ENCODE measurements around the gene PAQR6.

The PAQR6 gene

DNA sequence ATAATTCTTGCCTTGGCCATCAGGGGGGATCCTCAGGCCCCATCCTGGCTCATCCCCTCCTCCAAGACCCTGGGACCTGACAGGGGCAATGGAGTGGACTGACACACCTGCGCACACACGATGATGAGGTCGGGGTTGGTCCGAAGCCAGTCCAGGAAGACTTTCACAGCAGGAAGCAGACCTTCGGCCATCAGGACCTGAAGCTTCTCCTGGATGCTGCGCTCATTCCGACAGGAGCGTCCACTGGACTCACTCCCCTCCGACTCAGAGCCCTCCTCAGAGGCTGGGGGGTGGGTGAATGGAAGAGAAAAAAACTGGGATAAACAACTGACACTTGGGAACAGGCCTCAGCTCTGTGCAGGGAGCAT is 15.4 kb upstream of the PAQR6 start:
- DNase-seq (ENCODE audit: low read depth): no peak

- DNase-seq (ENCODE audit: low read depth): no peak
Measured at GRCh38 chr1:156262461-156263287, 14.8 kb upstream of the PAQR6 start.

- DNase-seq (ENCODE audit: low read depth): no peak
Measured at GRCh38 chr1:156260896-156261295, 13.0 kb upstream of the PAQR6 start.

DNA sequence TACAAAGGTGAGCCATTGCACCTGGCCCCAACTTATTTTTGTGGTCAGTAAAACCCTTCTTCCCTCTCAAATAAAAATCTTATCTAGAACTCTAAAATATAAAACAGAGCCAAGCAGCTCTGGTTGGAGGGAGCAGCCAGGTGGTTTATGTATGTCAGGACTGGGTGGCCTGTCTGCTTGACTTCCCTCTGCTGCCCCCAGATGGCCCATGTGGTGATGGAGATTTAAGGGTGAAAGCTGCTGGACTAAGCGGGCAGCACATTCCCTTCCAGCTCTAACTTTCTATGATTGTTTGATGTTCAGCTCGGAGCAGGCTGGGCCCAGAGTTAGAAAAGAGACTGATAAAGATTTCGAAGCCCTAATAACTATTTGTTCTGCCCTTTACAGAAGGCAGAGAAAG is 11.9 kb upstream of the PAQR6 start:
- DNase-seq (ENCODE audit: low read depth): no peak

GRCh38 chr1:156258859-156259258 is 11.0 kb upstream of the PAQR6 start:
- no peak for DNase-seq (ENCODE audit: low read depth)

DNA sequence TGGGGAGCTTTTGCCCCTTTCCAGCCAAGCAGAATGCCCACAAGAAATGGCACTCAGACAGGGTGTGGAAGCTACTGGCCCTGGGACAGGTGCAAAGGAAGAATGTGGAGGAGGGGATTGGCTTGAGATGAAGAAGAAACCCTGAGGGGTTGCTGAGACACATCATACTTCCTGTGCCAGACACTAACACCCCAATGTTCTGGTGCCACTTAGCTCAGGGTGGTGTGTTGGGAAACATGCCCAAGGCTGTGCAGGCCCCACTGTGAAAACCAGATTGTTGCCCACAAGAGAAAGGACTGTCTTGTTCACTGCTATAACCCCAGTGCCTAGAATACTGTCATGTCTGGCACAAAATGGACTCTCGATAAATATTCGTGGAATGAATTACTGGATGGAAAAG is 9.9 kb upstream of the PAQR6 start:
- no peak for DNase-seq (ENCODE audit: low read depth)

DNA sequence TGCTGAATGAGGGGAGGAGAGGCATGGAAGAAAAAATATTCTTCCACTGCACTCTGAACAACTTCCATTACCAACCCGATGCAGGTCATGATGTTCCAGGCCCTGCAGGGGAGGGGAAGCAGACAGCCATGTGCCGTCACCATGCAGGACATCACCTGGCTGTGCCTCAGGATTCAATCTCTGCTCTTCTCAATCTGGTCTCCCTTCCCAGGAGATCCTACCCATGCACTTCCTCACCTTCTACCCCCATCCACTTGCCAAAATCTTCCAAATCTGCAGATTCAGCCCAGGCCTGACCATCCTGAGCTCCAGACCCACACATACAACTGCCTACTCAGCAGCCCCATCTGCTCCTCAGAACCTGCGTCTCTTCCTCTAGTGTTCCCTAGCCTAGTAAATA is 5.8 kb upstream of the PAQR6 start:
- DNase-seq (ENCODE audit: low read depth): no peak

DNA sequence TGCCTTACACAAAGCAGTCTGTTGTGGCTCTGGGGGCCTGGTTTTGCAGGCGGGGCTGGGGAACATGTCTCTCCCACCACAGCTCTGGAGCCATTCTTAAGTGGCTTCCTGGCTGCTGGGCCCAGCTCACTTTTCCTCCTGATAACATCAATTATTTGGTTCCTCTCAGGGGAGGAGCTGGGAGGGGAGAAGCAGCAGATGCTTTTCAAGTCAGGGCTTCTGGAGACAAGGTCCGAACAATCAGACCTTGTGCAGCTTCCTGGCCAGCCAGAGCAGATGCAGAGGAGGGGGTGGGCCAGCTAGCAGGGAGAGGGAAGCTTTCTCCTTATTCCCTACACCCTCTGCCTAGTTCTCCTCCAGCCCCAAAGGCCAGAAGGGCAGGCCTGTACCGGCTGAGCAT is 3.7 kb upstream of the PAQR6 start:
- DNase-seq (ENCODE audit: low read depth): no peak

- no peak for DNase-seq (ENCODE audit: low read depth)
Measured at GRCh38 chr1:156249593-156249992, 1.7 kb upstream of the PAQR6 start.

DNA sequence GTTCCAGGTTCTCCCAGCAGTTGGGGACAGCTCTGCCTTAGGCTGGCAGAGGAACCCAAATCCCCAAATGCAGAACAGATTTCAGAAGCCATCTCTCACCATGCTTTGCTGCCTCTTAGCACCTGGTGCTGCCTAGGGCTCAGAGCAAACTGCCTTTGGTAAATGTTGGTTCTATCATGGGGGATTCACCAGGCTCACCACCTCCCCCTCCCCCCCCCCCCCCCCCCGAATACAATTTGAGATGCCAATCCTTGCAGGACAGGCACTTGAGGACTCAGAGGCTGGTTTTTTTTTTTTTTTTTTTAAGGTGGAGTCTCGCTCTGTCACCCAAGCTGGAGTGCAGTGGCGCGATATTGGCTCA is 447 bp upstream of the PAQR6 start:
- no peak for DNase-seq (ENCODE audit: low read depth)

DNA sequence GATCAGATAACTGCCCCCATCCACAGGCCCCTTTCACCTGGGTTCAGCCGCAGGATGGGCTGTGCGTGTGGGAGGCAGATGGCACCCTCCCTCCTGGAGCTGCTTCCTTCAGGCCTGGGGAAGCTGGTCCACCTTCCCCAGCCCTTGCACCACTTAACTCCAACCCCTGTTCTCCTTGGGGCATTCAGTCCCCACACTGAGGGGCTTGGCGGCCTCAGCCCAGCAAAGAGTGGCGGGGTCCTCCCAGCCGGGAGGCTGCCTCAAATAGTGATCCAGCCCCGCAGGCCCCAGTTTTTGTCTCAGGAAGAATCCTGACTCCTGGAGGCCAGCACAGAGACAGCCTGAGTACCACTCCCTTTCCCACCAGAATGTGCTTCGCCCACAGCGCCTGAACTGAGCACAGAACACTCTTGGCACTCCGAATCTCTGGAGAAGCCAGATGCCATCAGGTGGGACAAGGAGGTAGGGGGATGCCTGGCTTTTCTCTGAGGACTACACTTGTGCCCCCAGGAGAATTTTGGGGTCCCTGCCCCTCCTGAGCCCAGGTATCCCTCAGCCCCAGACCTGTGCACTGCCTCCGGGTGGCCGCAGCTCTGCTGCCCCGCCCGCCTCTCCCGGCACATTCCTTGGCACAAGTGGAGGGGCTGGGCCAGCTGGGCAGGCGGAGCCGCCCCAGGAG is 936 bp downstream of the PAQR6 start:
- DNase-seq (ENCODE audit: low read depth): no peak

DNA sequence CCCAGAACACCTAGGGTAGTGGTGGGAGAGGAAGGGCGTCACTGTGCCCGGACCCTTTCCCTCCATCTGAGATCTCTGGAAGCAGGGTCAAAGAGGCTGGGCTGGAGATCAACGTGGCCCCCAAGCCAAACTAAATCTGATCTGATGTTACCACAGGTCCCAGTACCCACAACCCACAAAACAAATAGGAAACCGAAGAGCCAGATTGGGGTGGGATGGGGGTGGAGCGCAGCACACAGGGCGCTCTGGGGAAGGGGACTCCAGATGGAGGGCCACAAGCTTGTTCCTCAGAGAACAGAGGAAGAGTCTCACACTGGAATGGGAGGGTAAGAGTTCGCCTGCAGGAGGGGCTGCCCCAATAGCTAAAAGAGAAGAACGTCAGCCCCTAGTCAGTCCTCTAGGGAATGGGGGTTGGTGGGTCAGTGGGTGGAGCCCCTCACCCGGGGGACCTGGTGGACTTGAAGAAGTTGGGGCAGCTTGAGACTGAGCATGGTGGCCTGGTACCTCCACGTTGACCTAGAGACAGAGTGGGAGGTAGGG is 1.5 kb downstream of the PAQR6 start:
- DNase-seq (ENCODE audit: low read depth): no peak

- DNase-seq (ENCODE audit: low read depth): no peak
Measured at GRCh38 chr1:156245451-156246232, 2.2 kb downstream of the PAQR6 start.

- no peak for DNase-seq (ENCODE audit: low read depth)
Measured at GRCh38 chr1:156244712-156245111, 3.1 kb downstream of the PAQR6 start.

- DNase-seq (ENCODE audit: low read depth): no peak
Measured at GRCh38 chr1:156244126-156244525, 3.7 kb downstream of the PAQR6 start.

DNA sequence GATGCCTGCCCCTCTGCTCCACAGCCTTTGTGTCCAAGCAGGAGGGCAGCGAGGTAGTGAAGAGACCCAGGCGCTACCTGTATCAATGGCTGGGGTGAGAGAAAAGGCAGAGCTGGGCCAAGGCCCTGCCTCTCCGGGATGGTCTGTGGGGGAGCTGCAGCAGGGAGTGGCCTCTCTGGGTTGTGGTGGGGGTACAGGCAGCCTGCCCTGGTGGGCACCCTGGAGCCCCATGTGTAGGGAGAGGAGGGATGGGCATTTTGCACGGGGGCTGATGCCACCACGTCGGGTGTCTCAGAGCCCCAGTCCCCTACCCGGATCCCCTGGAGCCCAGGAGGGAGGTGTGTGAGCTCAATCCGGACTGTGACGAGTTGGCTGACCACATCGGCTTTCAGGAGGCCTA is 5.1 kb downstream of the PAQR6 start:
- DNase-seq (ENCODE audit: low read depth): no peak

DNA sequence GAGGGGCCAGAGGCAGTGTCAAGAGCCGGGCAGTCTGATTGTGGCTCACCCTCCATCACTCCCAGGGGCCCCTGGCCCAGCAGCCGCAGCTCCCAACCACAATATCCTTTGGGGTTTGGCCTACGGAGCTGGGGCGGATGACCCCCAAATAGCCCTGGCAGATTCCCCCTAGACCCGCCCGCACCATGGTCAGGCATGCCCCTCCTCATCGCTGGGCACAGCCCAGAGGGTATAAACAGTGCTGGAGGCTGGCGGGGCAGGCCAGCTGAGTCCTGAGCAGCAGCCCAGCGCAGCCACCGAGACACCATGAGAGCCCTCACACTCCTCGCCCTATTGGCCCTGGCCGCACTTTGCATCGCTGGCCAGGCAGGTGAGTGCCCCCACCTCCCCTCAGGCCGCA is 5.9 kb downstream of the PAQR6 start, which contains the start of gene BGLAP:
BGLAP (plus strand) TSS at position 259 of the 400 bp plus-strand sequence; CDS start at position 307, 48 bp downstream.
- no peak for DNase-seq (ENCODE audit: low read depth)

DNA sequence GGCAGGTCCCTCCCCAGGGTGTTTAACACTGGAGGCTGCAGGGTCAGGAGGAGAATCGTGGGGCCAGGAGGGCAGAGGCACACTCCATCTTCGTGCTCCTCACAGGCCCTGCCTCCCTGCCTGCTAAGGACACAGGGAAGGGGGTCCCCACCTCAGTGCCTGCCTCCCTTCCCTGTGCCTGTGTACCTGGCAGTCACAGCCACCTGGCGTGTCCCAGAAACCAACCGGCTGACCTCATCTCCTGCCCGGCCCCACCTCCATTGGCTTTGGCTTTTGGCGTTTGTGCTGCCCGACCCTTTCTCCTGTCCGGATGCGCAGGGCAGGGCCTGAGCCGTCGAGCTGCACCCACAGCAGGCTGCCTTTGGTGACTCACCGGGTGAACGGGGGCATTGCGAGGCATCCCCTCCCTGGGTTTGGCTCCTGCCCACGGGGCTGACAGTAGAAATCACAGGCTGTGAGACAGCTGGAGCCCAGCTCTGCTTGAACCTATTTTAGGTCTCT is 6.5 kb downstream of the PAQR6 start:
- DNase-seq (ENCODE audit: low read depth): no peak

DNA sequence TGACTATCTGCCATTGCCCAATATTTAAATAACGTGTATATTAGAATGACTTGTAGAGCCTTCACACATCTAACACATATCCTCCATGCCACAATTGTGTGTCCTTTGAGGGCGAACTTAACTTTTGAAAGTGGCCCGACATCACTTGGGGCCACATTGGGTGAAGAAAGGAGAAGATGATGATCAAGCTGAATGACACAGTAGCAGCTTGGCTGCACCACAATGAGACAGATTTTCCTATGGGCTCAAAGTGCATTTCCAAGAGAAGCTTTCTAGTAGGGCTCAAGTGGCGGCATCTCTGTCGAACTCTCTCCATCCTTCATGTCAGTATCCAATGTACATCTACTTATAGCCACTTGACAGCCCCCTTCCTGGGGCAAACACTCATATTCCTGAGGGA is 9.6 kb downstream of the PAQR6 start:
- DNase-seq (ENCODE audit: low read depth): no peak

- DNase-seq (ENCODE audit: low read depth): no peak
Measured at GRCh38 chr1:156236164-156236563, 11.7 kb downstream of the PAQR6 start.

DNA sequence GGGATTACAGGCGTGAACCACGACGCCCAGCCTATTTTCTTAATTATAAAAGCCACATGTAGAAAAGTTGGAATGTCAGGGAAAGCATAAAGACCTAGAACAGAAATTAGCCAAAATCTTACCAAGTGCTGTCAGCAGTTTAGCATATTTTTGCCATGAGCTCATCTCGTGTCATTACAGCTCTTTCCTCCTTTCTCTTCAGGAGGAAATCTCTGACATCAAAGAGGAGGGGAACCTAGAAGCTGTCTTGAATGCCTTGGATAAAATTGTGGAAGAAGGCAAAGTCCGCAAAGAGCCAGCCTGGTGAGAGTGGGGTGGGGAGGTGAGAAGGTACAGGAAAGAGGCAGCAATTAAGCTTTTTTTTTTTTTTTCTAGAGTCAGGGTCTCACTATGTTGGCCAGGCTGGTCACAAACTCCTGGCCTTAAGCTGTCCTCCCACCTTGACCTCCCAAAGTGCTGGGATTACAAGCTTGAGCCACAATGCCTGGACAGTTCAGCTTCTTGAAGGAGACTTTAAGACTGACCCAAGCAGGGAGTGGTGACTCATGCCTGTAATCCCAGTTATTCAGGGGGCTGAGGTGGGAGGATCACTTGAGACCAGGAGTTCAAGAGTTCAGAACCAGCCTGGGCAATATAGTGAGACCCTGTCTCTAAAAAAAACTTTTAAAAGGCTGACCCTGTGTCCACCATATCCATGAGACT is 14.3 kb downstream of the PAQR6 start:
- no peak for DNase-seq (ENCODE audit: low read depth)

Data from stimulated activated CD8-positive, alpha-beta memory T cell treated with anti-CD3 and anti-CD28 coated beads, Interleukin-4, amount 100 ng/mL, for 24 hours (primary cell).